A172 (cell line): ENCODE data around the gene CEACAM3. TPM values are rescaled to one million over a fixed set of nuclear protein-coding genes. Genes with fewer than 3 reads are reported as not detected.
"Not testable (repeated sequence)": the region's sequence is repeated elsewhere in the genome, so short reads cannot be mapped to it uniquely, and the experiment has no call there.

ENCODE experiments used
- DNase-seq: peaks from one replicate; pipeline ENCODE4 v3.0.0-alpha.2; 2015; ENCODE audit warnings: low spot score
- total RNA-seq: library from RNA; depleted of rRNA; stranded (reverse); fragments of >200 nt; shearing (Covaris generic); gene quantifications from 2 replicates; pipeline ENCODE4 v1.2.3, GENCODE V29; 2014; rRNA removed

The CEACAM3 gene
- not detected in 2 replicates for total RNA-seq

- no peak for DNase-seq
Measured at GRCh38 chr19:41796362-41796761, at the start of gene CEACAM3. Gene CEACAM3, plus strand, starts transcription at chr19:41796587. Its CDS starts 91 bp downstream, at chr19:41796678.

GRCh38 chr19:41746593-41747227, 49.7 kb upstream of the CEACAM3 start:
- peak; percentile 64 for DNase-seq

- DNase-seq, result no peak
Measured at GRCh38 chr19:41748012-41748411, 48.4 kb upstream of the CEACAM3 start.

- DNase-seq, result not testable (repeated sequence)
Measured at GRCh38 chr19:41750248-41751134, 45.9 kb upstream of the CEACAM3 start.

- peak; percentile 51 for DNase-seq
Measured at GRCh38 chr19:41753159-41753558, 43.2 kb upstream of the CEACAM3 start.

- DNase-seq, result peak; percentile 54
Measured at GRCh38 chr19:41753936-41754529, 42.4 kb upstream of the CEACAM3 start.

GRCh38 chr19:41755328-41755913, 41.0 kb upstream of the CEACAM3 start, which contains the start of gene CEACAM6:
Gene CEACAM6, plus strand, starts transcription at chr19:41755530. Its CDS starts 109 bp downstream, at chr19:41755639.
- no peak for DNase-seq

GRCh38 chr19:41758846-41759245, 37.5 kb upstream of the CEACAM3 start:
- no peak for DNase-seq

GRCh38 chr19:41767115-41767514, 29.3 kb upstream of the CEACAM3 start:
- DNase-seq, result no peak

- not testable (repeated sequence) for DNase-seq
Measured at GRCh38 chr19:41768105-41768504, 28.3 kb upstream of the CEACAM3 start.

- DNase-seq, result no peak
Measured at GRCh38 chr19:41769608-41770007, 26.8 kb upstream of the CEACAM3 start.

- no peak for DNase-seq
Measured at GRCh38 chr19:41771410-41771809, 25.0 kb upstream of the CEACAM3 start.

- DNase-seq, result no peak
Measured at GRCh38 chr19:41774515-41774980, 21.8 kb upstream of the CEACAM3 start.

- DNase-seq, result no peak
Measured at GRCh38 chr19:41776700-41777099, 19.7 kb upstream of the CEACAM3 start.

GRCh38 chr19:41783612-41784011, 12.8 kb upstream of the CEACAM3 start:
- DNase-seq, result no peak

- DNase-seq, result no peak
Measured at GRCh38 chr19:41784312-41784711, 12.1 kb upstream of the CEACAM3 start.

GRCh38 chr19:41784743-41785142, 11.6 kb upstream of the CEACAM3 start:
- no peak for DNase-seq

- DNase-seq, result peak; percentile 70
Measured at GRCh38 chr19:41785653-41786052, 10.7 kb upstream of the CEACAM3 start.

GRCh38 chr19:41787055-41787454, 9.3 kb upstream of the CEACAM3 start:
- DNase-seq, result no peak

- DNase-seq, result not testable (repeated sequence)
Measured at GRCh38 chr19:41788518-41788917, 7.9 kb upstream of the CEACAM3 start.

GRCh38 chr19:41789053-41789452, 7.3 kb upstream of the CEACAM3 start:
- not testable (repeated sequence) for DNase-seq
